Right lobe of liver (tissue), 4 donors: ENCODE results near the gene ARHGEF19.
A peak's percentile ranks its signal among the peaks of the same experiment; 100 is the strongest.

Experiments used
- POLR2A ChIP-seq: fragments of 450-650 bp; IDR thresholded peaks from one replicate; pipeline ENCODE4 v1.6.1; 2017; ENCODE audit warnings: antibody characterized with exemption, mild to moderate bottlenecking
- TF ChIP-seq, protein P1 (sequence below), 4 donors: fragments of 200-600 bp in 3 of 4; fragments of 450-650 bp in 1 of 4; IDR thresholded peaks; one replicate each; pipeline versions ENCODE4 v1.5.1 to v1.8.0; 2016 to 2022; ENCODE audit warnings: antibody characterized with exemption in 4 of 4, mild to moderate bottlenecking in 2 of 4
- donor health status: DM: no; HTN: no; CAD: no.
- donor health status: DM: no; HTN: no; CAD: no.
- donor health status: DM: no; HTN: yes; CAD: no.

DNA sequence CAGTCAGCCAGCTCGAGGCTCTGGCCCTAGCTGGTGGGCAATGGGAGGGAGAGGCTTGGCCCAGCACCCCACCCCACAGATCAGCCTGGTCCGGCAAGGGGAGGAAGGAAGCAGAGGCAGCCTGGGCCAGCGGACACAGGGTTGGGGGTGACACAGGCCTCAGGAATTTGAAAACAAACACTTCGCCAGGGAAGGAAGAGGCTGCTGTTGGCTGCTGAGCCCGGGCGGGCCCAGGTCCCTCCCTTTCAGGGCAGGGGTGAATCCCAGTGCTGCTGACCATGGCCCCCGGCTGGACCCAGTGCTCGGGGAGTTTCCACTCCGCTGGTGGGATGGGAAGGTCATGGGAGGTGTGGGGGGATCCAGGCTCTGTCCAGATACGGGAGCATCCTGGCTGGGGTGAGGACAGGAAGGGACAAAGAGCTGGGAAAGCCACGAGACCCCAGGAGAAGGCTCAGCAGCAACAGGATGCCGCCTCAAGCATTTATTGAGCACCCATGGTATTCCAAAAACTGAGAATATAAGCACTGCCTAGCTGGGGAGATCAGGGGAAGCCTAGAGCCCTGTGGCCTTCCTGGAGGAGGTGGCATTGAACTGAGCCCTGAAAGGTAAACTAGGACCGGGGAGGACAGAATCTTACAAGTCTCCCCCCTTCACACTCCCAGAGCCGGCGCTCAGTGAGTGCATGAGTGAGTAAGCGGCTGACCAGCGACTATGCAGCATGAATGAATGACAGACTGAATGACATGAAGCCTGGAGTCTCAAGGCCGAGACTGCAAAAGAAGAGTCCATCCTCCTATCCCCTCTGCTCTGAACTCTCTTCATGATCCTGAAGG, 30.3 kb downstream of the ARHGEF19 start:
- TF ChIP-seq, protein P1, sequence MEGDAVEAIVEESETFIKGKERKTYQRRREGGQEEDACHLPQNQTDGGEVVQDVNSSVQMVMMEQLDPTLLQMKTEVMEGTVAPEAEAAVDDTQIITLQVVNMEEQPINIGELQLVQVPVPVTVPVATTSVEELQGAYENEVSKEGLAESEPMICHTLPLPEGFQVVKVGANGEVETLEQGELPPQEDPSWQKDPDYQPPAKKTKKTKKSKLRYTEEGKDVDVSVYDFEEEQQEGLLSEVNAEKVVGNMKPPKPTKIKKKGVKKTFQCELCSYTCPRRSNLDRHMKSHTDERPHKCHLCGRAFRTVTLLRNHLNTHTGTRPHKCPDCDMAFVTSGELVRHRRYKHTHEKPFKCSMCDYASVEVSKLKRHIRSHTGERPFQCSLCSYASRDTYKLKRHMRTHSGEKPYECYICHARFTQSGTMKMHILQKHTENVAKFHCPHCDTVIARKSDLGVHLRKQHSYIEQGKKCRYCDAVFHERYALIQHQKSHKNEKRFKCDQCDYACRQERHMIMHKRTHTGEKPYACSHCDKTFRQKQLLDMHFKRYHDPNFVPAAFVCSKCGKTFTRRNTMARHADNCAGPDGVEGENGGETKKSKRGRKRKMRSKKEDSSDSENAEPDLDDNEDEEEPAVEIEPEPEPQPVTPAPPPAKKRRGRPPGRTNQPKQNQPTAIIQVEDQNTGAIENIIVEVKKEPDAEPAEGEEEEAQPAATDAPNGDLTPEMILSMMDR (IDR thresholded peaks at IDR 0.05), result no peak
- TF ChIP-seq POLR2A, result peak; percentile 59
